Activated CD4-positive, CD25-positive, alpha-beta regulatory T cell treated with anti-CD3 and anti-CD28 coated beads, Interleukin-2, amount 50 U/mL, for 72 hours (primary cell): Measurements from ENCODE around the gene ODAD3.
"Not testable (repeated sequence)": the region's sequence is repeated elsewhere in the genome, so short reads cannot be mapped to it uniquely, and the experiment has no call there.

Experiments
- DNase-seq: peaks from one replicate; pipeline ENCODE4 v3.0.0; 2021

The ODAD3 gene

DNA sequence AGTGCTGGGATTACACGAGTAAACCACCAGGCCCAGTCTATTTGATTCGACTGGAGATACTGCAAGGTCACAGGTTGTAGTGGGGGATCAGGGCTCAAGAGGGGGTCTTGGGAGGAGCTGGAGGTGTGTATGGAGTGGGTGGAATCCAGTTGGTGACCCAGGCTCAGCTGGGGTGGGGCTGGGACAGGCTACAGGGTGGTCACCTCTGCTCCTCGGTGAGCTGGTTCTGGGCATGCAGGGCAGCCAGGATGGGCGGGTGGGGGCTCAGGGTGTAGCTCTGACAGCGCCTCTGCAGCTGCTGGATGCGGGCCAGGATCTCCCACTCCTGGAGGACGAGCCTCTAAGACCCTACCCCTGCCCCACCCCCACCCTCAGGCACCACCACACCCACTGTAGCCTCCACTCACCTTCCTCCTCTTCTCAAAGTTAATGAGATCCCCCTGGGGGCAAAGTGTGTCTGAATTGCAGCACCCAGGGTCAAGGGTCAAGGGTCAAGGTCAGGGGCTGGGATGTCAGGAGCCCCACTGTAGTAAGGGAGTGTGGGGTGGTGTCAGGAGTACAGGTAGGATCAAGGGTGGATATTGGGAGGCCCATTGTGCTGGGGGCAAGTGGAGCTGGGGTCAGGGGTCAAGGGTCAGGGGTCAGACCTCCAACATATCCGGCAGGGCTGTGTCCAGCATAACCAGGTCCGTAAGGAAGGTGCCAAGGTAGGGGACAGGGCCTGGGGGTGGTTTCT is 32.9 kb downstream of the ODAD3 start:
- DNase-seq: no peak

DNA sequence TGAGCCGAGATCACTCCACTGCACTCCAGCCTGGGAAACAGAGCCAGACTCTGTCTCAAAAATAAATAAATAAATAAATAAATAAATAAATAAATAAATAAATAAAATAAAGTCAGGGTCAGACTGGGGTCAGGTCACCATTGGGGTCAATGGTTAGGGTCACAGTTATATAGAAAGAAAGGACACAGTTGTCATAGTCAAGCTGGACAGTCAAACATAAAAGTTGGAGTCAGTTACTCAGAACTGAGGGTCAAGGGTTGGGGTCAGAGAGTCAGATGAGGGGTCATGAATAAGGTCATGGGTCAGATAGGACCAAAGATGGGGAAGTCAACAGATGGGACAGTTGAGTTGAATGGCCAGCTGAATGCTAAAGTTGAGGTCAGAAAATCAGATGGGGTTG is 34.1 kb downstream of the ODAD3 start:
- DNase-seq: no peak

DNA sequence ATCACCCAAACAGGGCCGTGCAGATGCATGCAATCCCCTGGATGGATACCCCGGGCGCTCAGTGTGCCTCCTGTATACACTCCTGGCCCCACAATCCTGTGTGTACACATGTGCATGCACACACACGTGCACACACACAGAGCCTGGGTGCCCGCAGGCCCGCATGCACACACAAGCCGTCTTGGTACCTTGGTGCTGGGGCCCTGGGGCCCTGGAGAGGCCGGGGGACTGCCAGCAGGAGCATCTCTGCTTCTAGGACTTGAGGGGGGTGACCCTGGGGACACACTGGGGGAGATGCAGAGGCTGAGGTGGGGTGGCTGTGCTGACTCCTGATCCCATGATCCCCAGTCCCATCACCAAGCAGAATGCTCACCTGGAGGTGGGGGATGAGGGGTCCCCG is 35.3 kb downstream of the ODAD3 start:
- no peak for DNase-seq

DNA sequence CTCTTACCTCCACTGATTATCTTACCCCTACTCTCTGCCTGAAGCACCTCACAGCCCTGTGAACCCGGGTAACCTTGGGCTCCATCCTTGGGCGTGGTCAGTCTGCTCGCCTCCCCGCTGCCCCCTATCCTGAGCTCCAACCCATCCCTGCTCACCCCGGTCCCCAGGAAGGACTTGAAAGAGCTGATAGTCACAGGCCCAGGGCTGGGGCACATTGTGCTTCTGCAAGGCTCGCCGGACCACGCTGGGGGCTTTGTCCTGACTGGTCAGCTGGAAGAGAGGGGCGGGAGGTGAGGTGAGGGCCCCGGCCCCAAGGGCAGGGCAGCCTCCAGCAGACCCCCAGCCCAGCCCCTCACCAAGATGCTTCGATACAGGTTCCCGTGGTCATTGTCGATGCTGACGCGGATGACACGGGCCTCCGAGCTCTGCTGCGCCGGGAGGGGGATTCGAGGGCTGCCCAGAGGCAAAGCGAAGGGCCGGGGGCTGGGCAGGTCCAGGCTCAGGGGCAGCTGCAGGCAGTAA is 37.8 kb downstream of the ODAD3 start:
- no peak for DNase-seq

DNA sequence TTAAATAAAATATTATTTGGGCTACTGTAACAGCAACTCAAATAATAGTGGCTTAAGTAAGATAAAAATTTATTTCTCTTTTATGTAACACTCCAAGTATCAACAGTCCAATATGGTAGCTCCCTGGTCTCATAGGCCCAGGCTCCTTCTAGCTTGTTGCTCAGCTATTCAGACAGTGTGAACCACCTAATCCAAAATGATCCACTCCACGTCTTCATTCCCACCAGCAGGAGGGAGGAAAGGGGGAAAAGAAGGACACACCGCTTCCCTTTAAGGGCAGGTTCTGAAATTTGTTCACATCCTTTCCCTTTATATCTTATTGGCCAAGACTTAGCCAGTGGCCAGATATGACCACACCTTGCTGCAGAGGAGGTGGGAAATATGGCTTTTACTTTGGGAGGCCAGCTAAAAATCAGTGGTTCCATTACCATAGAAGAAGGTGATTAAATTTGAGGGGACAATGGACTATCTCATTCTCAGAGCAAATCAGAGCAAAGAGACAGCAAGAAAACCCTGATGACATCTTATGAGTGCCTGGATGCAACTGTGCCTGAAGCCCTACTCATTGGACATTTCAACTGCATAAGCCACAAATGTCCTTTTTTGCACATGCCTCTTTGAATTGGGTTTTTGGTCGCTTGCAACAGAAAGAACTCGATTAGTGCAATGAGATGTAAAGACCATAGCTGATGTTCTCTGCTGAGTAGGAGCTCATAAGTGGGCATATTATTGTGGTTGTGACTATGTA is 43.8 kb downstream of the ODAD3 start:
- no peak for DNase-seq

DNA sequence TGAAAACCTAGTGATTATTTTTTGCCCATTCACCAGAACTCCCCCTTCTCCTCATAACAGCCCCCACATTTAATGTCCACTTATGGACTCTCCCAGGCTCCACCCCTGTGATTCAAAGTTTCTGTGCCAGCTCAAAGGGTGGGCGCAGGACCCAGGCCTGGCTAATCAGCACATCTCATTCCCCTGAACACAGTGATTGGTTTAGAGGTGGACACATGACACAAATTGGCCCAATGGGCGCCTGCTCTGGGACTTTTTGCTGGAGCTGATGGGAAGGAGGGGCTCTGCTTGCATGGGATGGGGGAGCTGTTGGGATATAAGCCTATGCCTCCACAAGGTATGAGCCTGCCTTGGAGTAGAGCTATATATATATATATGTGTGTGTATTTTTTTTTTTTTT is 44.6 kb downstream of the ODAD3 start:
- DNase-seq: no peak

DNA sequence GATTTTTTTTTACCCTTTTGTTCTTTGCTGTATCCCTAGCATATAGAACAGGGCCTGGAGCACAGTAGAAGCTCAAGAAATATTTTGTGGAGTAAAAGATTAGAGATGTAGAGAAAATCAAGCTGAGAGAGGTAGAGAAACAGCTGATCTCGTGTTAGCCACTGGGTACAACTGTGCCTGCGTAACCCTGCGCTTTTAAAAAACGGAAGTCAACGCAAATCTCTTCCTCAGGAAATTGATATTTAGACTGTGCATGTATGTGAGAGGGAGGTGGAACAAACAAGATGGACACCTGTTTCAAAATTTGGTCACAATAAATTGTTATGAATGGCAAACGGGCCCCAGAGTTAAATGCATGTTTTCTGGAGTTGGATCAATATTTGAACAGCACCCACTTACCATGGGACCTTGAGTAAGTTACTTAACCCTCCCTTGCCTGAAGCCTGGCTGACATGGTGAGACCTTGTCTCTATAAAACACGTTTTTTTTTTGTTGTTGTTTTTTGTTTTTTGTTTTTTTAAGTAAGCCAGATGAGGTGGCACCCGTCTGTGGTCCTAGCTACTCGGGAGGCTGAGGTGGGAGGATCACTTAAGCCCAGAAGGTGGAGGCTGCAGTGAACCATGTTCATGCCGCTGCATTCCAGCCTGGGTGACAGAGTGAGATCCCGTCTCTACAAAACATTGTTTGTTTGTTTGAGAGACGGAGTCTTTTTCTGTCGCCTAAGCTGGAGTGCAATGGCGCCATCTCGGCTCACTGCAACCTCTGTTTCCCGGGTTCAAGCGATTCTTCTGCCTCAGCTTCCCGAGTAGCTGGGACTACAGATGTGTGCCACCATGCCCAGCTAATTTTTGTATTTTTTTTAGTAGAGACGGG is 47.5 kb downstream of the ODAD3 start:
- DNase-seq: no peak

DNA sequence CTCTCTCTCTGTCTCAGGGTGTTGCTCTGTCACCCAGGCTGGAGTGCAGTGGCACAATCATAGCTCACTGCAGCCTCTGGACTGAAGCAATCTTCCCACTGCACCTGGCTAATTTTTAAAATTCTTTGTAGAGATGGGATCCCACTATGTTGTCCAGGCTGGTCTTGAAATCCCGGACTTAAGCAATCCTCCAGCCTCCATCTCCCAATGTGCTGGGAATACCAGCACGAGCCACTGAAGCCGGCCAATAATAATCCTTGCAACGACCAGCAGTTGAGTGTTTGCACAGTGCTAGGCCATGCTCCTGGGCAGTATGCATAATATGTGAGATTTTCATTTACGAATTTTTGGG is 50.2 kb downstream of the ODAD3 start:
- DNase-seq: no peak

DNA sequence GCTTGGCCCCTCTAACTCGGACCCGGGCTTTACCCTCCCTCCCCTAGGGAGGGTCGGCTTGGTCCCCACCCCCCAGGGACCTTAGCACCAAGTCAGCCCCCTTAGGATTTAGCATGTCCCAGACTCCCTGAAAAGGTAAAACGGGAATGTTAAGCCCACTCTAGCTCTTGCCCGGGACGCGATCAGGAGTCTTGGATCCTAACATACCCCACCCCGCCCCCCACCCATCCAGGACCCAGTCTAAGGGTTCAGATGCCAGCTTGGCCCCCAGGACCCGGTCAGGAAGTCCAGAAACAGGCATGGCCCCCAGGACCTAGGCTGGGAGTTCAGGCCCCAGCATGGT is 51.2 kb downstream of the ODAD3 start:
- DNase-seq: no peak

DNA sequence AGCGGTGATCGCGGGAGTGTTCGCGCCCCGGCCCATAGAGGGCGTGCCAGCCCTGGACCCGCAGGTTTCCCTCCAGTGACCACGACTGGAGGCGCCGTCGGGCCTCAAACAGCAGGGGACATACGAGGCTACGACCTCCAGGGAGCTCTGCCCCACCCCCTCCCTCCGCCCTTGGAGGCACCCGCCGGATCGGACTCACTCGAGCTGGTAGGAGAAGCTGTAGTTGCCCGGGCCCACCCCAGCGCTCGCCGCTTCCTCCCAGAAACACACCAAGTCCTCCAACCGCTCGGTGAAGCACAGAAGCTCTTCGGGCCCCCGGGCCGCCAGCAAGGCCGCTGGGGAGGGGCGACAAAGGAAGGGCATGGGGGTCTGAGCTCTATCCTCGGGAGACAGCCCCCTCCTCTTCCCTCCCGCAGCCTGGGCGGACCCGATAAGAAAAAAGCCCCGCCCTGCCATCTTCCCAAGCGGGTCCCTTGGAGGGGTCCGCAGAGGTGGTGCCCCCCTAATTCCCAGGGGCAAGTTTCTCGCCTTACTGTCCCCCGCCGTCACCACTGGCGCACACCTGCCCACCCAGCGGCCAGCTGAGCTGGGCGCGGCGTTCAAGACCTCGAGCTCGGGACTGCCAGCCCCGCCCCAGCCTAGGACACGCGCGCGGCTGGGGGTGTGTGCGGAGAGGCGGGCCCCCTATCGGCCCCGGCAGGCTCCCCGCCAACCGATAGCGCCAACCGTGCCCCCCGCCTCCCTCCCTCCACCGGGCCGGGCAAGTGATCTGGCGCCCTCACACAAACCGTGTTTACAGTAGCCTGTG is 51.8 kb downstream of the ODAD3 start:
- DNase-seq: peak; percentile 43

DNA sequence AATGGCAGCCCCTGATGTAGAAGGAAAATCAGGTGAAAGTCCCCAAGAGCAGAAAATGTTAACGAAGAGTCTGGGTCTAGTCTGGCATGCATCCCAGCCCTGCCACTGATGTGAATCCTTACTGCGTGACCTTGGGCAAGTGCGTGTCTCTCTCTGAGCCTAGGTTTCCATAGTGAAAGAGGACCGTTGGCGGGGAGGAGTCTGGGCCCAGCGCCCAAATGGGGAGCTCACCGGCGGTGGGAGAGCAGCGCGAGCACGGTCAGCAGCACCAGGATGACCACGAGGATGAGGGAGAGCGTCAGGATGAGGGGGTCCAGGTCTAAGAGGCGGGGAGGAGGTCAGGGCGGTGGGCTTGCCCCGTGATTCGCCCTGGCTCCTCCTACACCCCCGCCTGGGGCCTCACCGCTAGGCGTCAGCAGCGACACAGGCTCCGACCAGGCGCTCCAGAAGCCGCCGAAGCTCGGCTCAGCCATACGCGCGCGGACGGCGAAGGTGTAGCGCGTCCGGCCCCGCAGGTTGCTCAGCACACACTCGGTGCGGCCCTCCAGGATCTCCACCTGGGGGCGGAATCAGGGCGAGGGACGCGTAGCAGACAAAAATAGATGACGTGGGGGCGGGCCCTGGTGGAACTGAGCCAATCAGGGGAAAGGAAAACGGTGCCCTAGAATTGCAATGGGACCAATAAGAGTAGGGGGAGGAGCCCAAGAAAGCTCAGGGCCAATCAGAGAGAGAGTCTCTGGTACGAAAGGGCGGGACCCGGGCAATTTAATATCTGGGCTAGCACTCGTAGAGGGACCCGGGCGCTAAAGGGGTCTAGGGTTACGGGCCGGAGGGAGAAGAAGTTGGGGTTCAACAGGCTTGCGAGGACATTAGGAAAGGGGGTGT is 54.0 kb downstream of the ODAD3 start:
- peak; percentile 93 for DNase-seq

DNA sequence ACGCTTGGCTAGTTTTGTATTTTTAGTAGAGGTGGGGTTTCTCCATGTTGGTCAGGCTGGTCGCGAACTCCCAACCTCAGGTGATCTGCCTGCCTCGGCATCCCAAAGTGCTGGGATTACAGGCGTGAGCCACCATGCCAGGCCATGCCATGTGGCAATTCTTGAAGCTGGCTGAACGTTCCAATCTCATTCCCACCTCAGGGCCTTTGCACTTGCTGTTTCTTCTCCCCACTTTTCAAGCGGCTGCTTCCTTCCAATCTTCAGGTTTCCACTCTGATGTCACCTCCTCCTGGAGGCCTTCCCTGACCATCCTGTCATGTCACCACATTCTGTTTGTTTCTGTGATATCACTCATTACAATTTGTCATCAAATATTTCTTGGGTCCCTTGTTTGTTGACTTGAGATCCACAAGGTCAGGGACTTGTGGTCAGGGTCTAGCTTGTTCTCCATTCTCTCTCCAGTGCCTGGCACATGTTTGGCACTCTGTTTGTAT is 55.0 kb downstream of the ODAD3 start:
- DNase-seq: no peak

DNA sequence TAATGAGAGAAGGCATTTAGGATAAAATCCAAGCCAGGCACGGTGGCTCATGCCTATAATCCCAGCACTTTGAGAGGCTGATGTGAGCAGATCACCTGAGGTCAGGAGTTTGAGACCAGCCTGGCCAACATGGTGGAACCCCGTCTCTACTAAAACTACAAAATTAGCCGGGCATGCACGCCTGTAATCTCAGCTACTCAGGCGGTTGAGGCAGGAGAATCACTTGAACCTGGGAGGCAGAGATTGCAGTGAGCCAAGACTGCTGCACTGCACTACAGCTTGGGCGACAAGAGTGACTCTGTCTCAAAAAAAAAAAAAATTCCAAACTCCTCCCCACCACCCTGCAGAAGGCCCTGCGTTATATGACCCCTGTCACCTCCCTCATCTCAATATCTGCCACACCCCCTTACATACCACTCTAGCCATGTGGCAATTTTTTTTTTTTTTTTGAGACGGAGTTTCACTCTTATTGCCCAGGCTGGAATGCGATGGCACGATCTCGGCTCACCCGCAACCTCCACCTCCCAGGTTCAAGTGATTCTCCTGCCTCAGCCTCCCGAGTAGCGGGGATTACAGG is 55.6 kb downstream of the ODAD3 start:
- not testable (repeated sequence) for DNase-seq

DNA sequence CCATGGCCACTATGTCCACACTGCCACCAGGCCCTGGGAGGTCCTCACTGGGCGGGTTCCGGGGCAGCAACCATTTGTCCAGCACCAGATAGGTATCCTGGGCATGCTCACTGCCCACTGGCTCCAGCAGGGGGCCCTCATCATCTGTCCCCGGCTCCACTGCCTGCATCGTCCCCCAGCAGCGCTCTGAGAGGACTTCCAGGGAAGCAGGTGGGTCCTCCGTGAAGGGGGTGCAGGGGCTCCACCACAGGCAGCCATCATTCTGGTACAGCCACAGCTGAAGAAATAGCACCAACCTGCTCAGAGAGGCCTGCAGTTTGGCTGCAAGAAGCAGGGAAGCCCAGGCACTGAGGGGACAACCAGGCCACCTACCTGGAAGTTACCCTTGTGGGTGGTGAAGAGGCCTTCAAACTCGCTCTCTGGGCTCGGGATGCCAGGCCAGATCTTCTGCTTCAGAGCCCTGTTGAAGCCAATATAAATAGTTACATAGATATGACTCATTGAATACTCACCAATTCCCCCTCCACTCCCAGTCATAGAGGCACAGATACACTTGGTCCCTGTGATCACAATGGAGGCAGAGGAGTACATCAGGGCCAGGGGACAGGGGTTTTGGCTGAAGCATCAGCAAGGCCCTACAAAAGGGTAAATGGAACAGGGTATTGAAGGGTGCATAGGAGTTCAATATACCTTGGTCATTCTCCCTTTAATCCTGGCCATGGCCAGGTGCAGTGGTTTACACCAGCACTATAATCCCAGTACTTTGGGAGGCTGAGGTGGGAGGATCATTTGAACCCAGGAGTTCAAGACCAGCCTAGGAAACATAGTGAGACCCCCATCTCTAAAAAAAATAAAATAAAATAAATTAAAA is 56.4 kb downstream of the ODAD3 start:
- no peak for DNase-seq

DNA sequence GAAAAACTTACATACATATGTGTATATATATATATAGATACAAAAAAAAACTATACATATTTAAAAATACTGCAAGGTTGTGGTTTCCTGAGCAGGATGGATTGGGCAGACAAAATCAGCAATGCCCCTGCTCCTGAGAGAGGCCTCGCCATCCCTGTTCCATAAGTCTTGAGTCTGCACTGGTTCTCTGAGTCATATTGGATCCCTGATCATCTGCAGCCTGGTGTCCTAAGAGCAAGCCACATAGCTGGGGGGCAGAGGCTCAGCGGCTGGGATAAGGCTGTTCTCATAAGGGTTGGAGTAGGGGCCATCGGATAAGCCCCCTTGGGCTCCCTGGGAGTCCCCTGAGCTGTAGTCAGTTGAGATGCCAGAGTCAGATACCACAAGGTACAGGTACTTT is 57.2 kb downstream of the ODAD3 start:
- no peak for DNase-seq

DNA sequence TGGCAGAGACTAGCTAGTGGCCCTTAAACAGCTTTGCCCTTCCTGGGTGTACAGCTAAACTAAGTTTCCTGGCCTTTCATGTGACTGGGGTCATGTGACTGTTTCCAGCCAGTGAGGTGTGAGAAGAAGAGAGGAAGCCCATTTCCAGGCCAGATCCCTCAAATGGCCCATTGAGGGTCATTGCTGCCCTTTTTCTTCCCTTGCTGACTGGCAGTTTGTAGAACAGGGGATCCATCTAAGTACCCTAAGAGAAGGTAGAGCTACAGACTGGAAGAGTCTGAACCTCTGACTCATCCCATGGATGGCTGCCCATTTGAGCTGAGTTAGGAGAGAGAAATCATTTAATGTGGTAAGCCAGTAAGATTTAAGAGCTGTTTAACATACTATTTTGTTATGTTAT is 57.7 kb downstream of the ODAD3 start:
- DNase-seq: no peak

DNA sequence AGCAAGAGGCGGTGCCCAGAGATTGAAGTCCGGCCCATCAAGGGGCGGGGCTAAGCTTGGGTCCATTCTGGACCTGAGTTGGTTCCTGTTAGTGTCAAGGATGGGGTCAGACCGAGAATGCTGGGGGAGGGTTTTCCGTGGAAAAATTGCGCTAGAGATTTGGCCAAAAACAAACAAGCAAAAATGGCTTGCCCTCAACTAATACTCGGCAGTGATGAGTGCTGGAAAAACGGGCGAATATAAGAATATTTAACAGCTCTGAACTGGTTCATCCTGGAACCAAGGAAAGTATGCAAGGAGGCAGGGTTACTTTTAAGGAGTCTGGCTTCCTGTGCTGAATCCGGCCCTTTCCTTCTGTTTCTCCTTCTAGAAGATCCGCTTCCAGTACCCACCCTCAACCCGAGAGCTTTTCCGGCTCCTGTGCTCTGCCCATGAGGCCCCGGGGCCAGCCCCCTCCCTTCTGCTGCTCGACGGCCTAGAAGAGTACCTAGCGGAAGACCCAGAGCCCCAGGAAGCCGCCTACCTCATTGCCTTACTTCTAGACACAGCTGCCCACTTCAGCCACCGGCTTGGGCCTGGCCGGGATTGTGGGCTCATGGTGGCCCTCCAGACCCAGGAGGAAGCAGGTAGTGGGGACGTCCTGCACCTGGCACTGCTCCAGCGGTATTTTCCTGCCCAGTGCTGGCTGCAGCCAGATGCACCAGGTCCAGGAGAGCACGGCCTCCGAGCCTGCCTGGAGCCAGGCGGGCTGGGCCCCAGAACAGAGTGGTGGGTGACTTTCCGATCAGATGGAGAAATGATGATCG is 59.6 kb downstream of the ODAD3 start:
- DNase-seq: peak; percentile 74

DNA sequence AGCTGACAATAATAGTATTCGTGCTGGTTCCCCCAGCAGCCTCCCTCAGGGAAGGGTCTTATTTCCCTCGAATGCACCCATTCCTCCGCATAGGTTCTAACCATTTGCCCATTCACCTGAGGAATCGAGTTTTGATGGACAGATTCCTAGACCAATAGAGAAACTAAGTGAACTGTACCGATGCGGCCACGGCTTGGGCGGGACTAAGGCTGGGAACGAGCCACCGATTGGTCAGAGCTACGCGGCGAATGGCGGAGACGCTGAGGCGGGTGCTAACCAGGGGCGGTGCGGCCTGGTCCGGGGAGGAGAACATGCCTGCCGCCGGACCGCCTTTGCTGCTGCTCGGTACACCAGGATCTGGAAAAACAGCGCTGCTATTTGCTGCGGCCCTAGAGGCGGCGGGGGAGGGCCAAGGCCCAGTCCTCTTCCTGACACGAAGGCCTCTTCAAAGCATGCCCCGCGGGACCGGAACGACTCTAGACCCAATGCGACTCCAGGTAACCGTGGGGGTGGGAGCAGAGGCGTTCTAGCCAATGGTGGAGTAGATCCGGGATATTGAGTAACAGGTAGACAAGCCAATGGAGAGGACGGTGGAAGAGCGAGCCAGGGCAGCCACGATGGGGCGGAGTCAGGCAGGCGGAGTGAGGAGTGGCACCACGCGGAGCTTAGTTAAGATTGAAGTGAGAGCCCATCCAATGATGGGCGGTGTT is 60.3 kb downstream of the ODAD3 start, which contains the start of gene SWSAP1:
TSS of gene SWSAP1 (plus strand) at position 234 of the 710 bp plus-strand sequence. CDS start at position 249, 15 bp downstream.
- peak; percentile 96 for DNase-seq
